Pancreas (tissue), 10 donors: Measurements from ENCODE around the gene KCNN2. TPM values are rescaled to one million over a fixed set of nuclear protein-coding genes. Genes with fewer than 3 reads are reported as not detected.

Experiments used
- ATAC-seq, 4 donors: fragments of 200-7000 bp; cut with Tn5 transposase; one replicate each; pipeline versions ENCODE4 v1.8.0 to v1.9.1; 2020; ENCODE audit warnings: mild to moderate bottlenecking in 4 of 4, moderate library complexity in 4 of 4
- DNase-seq, 6 donors: peaks; one replicate each; pipeline ENCODE4 v3.0.0-alpha.2; 2020
- FAIRE-seq: peaks from 2 replicates; lab custom pipeline; 2012; peaks lifted over from hg19 to GRCh38; lab: Jason Lieb, UNC
- H3K27ac ChIP-seq, 4 donors: fragments of 200-600 bp; sonication (generic); 1 replicate in 3 of 4; 2 replicates in 1 of 4; pipeline versions ENCODE4 v1.5.0 to v1.8.0; 2020
- H3K27me3 ChIP-seq, 4 donors: fragments of 200-600 bp; one replicate each; pipeline ENCODE4 v1.8.0; 2021
- H3K36me3 ChIP-seq, 3 donors: fragments of 200-600 bp; sonication (generic) in 1 of 3; one replicate each; pipeline versions ENCODE4 v1.5.0 to v1.8.0; 2020 to 2021
- H3K4me1 ChIP-seq, 3 donors: fragments of 200-600 bp; one replicate each; pipeline ENCODE4 v1.8.0; 2021
- H3K4me3 ChIP-seq, 4 donors: fragments of 200-600 bp; sonication (generic) in 2 of 4; one replicate each; pipeline versions ENCODE4 v1.5.0 to v1.8.0; 2020 to 2021
- H3K9me3 ChIP-seq, 4 donors: fragments of 200-600 bp; one replicate each; pipeline ENCODE4 v1.8.0; 2021
- CTCF ChIP-seq, 4 donors: fragments of 200-600 bp; sonication (generic) in 3 of 4; IDR thresholded peaks; one replicate each; pipeline versions ENCODE4 v1.5.0 to v1.8.0; 2021; ENCODE audit warnings: antibody characterized with exemption in 4 of 4
- WGBS, 2 donors: extraction: QIAGEN DNeasy Blood & Tissue Kit; methylation state at CpG; one replicate each; pipeline ENCODE4 v1.1.7; 2013; 5-methylcytosine and 5-hydroxymethylcytosine counted together
- intact Hi-C, 3 donors: fragments of 100-400 bp; cut with DNase I; formaldehyde crosslinking; loops; one replicate each; pipeline versions ENCODE4 v1.11.1 to v1.14.2; 2022
- polyA plus RNA-seq, 2 donors: library from polyadenylated mRNA; stranded (reverse); fragments of 200-250 nt; gene quantifications; one replicate each; pipeline ENCODE4 v1.2.3, GENCODE V29; 2013
- total RNA-seq, 6 donors: library from RNA; stranded (reverse); fragmentation: NEBNext Ultra II Directional in 4 of 6; extraction: Animal tissue kit (Norgen Biotek cat#: 25700) in 4 of 6; gene quantifications; one replicate each; pipeline versions ENCODE4 v1.2.1 to v1.2.4, GENCODE V29; 2021 to 2023
- donor health status: healthy with polysubstance abuse.
- donor health status: DM: no; HTN: no; CAD: no; lungs with moderate emphysema.
- donor health status: DM: no; HTN: no; CAD: no.
- donor health status: control.
- donor health status: control.
- donor health status: Bipolar disorder and iron deficiency.
- donor health status: DM: yes; HTN: yes; CAD: no.
- donor health status: DM: no; HTN: no; CAD: no.
- donor health status: DM: no; HTN: no; CAD: no.
- donor health status: DM: yes; HTN: yes; CAD: no.

The KCNN2 gene
- total and polyA plus RNA-seq, 8 donors = 1.1 to 3.4 (median 2.6) TPM

DNA sequence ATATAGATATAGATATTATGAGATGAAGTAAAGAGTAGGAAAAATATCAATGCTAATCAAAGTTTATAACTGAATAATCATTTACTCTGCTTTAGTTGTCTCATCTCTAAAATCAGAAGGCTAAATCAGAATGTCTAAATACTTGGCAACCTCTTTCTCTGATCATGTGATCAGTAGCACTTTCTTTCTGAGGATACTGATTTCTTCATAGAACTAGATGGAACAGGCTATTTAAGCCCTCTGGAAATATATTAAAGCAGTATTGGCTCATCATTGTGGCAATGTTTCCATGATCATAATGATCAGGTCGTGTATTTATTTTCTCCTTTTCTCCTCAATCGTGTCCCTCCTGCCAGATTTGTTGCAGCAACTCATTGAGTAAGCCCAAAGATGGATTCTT is 109.7 kb downstream of the KCNN2 start:
- Histone ChIP-seq H3K4me3 (no peak overlapping the region), H3K36me3 (no peaks in the 10 kb centered on the region), H3K4me1 (peaks cover 26 to 34% (median 27%) of the 10 kb centered on the region in 3 donors), H3K27ac (no peak overlapping the region), H3K27me3 (no peaks in the 10 kb centered on the region), H3K9me3 (no peaks in the 10 kb centered on the region)
- DNase-seq (no peak), ATAC-seq (no peak), FAIRE-seq (no peak)
- intact Hi-C loops = no loop called here
- WGBS, 2 donors = 77 to 82% methylated on average over 2 of the region's 2 CpGs
- no peak for TF ChIP-seq CTCF (IDR thresholded peaks at IDR 0.05)

DNA sequence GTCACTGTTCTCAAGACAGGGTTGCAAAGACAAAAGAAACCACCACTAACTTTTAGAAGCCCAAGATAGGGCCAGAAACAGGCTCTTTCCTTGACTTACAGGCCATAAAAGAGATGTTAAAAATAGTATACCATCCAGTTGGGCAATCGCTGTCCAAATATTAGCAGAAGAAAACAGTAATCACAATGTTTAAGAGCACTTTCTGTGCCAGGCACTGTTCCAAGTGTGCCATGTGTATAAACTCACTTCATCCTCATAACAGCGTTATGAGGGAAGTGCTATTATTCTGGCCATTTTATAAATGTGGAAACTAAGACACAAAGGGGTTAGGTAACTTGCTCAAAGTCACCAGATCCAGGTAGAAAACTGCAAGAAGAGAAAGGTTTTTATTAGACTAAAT is 111.7 kb downstream of the KCNN2 start:
- DNase-seq = peak in 4 of 6 donors; percentile 66 to 74 (median 69)
- ATAC-seq = peak; percentile 91 to 98 (median 96)
- intact Hi-C loops = no loop called here
- H3K27me3 ChIP-seq = no peaks in the 10 kb centered on the region
- no peak for TF ChIP-seq CTCF (IDR thresholded peaks at IDR 0.05)
- no peak overlapping the region for H3K4me3 ChIP-seq
- FAIRE-seq = no peak
- WGBS, 2 donors = 25 to 26% methylated on average over 2 of the region's 2 CpGs
- H3K4me1 ChIP-seq = peaks cover 23 to 34% (median 27%) of the 10 kb centered on the region in 3 donors
- peak overlapping the region in 2 of 4 donors; percentile 22 to 51 for H3K27ac ChIP-seq
- no peaks in the 10 kb centered on the region for H3K9me3 ChIP-seq
- no peaks in the 10 kb centered on the region for H3K36me3 ChIP-seq

GRCh38 chr5:114477816-114478334 is 116.0 kb downstream of the KCNN2 start:
- WGBS, 2 donors = 80 to 84% methylated on average over 1 of the region's 1 CpG
- no peaks in the 10 kb centered on the region for H3K27me3 ChIP-seq
- no peak for TF ChIP-seq CTCF (IDR thresholded peaks at IDR 0.05)
- H3K4me3 ChIP-seq = no peak overlapping the region
- FAIRE-seq (no peak), DNase-seq (no peak), ATAC-seq (no peak)
- no peak overlapping the region for H3K27ac ChIP-seq
- intact Hi-C loops = no loop called here
- peaks cover 14 to 22% (median 21%) of the 10 kb centered on the region in 3 donors for H3K4me1 ChIP-seq
- H3K9me3 ChIP-seq = no peaks in the 10 kb centered on the region
- no peaks in the 10 kb centered on the region for H3K36me3 ChIP-seq

DNA sequence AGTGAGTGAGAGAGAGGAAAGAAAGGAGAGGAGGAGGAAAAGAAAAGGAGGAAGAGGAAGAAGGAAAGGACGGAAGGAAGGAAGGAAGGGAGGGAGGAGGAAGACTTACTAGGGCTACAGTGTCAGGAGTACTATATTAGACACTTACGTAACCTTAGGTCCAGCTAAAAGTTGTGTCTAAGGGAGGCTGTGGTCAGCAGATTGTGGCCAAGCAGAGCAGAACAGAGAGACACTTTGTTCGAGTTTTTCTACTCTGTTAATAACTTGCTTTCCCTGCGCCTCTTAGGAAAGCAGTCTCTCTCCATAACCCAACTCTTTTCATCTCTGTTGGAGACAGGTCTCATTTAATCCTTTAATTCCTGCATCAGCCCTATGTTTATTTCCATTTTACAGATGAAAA is 138.9 kb downstream of the KCNN2 start:
- no peak for FAIRE-seq
- Histone ChIP-seq H3K27ac (no peak overlapping the region), H3K4me1 (no peaks in the 10 kb centered on the region), H3K27me3 (no peaks in the 10 kb centered on the region), H3K9me3 (no peaks in the 10 kb centered on the region), H3K36me3 (no peaks in the 10 kb centered on the region), H3K4me3 (no peak overlapping the region)
- no peak for DNase-seq
- peak in 2 of 4 donors; percentile 38 to 79 for ATAC-seq
- no peak for TF ChIP-seq CTCF (IDR thresholded peaks at IDR 0.05)
- intact Hi-C loops = no loop called here
- WGBS, 2 donors = 75 to 86% methylated on average over 4 of the region's 4 CpGs

- no peaks in the 10 kb centered on the region for H3K4me1 ChIP-seq
- H3K36me3 ChIP-seq = no peaks in the 10 kb centered on the region
- no peak overlapping the region for H3K4me3 ChIP-seq
- no peaks in the 10 kb centered on the region for H3K9me3 ChIP-seq
- intact Hi-C loops = no loop called here
- ATAC-seq = no peak
- DNase-seq = no peak
- TF ChIP-seq CTCF (IDR thresholded peaks at IDR 0.05) = no peak
- H3K27ac ChIP-seq = no peak overlapping the region
- H3K27me3 ChIP-seq = no peaks in the 10 kb centered on the region
- WGBS, 2 donors = 87% methylated on average over 9 of the region's 9 CpGs
- no peak for FAIRE-seq
Observed at GRCh38 chr5:114504560-114504959, 142.7 kb downstream of the KCNN2 start.
